ENCODE measurements around the gene KNOP1.
"Not testable (repeated sequence)": the region's sequence is repeated elsewhere in the genome, so short reads cannot be mapped to it uniquely, and the experiment has no call there.

Gene KNOP1

DNA sequence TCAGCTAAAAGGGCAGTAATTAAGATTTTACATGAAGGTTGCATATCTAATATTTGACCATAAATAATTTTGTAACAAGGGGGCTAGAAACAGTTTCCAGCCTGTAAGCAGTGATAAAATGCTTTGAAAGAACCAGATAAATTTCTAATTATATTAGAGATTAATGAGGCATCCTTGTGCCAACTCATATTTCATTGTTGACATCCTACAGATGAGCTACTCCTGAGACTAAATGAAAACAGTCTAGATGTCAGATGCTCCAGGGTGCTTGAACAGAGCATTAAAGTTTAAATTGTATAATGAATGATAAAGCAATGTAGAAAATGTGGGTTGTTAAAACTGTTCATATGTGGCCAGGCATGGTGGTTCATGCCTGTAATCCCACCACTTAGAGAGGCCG lies 23.3 kb upstream of the KNOP1 start:
- DNase-seq: no peak

DNA sequence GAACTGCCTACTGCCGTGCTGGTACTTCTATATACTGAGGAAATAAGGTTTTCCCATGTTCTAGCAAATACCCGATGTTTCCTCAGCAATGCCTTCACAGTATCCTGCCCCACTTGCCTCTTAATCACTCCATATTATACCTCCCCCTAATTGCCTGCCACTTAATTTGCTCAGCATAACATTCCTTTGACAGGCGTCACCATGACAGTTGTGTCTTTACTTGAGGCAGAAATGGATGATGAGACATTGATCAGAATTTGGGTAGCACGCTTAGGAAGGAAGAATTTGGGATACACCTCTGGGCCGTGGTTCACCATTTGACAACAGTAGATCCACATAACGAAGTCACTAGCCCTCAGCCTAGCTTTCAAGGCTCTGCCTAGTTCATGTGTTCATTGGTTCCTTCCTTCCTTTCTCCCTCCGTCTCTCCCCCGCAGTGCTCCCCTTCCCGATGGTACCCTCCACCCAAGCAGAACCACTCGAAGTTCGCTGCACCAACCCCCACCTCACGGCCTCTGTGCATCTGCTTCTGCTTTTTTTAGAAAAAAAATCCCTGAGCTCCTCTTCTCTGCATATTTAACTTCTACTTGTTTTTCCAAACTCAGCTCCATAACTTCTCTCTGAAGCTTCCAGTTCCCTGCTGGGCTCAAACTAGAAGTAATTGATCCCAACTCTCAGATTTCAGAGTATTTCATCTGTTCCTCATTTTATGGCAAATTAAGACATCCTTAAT lies 19.4 kb upstream of the KNOP1 start:
- DNase-seq: no peak

DNA sequence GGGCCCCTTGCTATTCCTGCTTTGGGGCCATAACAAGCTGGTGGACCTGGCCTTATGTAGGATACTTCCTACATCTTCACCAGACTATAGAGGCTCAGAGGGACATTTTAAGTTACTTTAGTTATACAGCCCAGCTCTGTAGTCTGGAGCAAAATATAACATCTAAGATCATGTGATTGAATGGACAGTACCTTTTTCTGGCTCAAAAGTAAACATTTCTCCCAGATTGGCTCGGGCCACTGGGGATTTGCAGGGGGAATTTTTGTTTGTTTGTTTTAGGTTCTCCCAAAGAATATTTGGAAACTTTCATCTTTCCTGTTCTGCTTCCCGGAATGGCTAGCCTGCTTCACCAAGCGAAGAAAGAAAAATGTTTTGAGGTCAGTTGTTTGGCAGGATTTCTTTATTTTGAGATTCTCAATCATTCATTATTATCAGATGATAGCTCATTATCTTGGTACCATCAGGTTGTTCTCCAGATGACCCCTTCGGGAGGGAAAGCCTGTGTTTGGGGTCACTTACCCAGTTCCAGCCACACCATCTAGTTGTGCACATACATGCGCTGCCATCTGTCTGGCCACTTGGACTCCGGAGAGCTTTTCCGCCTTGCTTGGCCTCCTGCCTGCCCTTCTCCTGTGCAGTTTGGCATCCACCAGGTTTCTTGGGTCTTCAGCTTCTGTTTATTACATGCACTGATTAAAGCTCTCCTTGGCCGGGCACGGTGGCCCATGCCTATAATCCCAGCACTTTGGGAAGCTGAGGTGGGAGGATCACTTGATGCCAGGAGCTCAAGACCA lies 17.2 kb upstream of the KNOP1 start:
- DNase-seq: no peak

DNA sequence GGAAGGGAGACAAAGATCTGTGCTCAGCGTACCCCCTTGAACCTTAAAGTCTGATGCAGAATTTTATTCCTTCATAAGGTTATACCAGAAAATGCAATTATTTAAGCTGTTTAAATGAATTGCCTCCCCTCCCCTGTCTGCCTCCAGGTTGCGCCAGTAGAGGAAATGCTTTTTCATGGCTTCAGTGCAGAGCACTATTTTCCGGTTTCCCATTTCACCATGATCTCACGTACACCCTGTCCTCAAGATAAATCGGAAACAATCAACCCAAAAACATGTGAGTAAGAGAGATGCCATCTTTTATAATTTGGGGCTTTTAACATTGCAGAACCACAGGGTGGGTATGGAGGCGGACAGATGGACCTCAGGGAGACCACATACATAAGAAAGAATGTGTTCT lies 15.5 kb upstream of the KNOP1 start:
- no peak for DNase-seq

DNA sequence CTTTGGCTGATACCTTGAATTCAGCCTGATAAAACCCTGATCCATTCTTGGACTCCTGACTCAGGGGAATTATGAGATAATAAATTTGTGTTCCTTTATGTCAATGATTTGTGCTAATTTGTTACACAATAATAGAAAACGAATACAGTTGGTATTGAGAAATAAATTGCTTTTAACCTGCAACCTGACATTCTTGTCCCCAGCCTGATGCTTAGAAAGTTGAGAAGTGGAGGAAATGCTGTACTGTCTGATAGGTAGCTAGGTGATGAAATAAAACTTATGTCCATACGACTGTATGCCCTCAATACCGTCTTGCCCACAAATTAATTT lies 10.6 kb upstream of the KNOP1 start:
- no peak for DNase-seq

DNA sequence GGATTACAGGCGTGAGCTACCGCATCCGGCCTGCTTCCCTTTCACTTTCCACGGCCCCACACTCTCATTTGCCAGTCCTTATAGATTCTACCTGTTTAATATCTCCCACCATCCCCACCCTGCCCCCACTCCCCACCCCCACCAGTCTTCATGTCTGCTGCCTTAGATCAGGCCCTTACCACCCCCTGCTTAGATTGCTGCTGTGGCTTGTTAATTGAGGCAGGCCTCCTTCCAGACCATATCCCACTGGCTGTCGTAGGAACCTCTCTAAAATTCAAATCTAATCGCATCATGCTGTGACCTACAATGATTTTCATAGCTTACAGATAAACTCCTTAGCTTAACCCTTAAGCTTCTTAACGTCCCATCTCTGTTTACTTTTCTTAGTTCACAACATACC lies 5.0 kb upstream of the KNOP1 start:
- DNase-seq: no peak

DNA sequence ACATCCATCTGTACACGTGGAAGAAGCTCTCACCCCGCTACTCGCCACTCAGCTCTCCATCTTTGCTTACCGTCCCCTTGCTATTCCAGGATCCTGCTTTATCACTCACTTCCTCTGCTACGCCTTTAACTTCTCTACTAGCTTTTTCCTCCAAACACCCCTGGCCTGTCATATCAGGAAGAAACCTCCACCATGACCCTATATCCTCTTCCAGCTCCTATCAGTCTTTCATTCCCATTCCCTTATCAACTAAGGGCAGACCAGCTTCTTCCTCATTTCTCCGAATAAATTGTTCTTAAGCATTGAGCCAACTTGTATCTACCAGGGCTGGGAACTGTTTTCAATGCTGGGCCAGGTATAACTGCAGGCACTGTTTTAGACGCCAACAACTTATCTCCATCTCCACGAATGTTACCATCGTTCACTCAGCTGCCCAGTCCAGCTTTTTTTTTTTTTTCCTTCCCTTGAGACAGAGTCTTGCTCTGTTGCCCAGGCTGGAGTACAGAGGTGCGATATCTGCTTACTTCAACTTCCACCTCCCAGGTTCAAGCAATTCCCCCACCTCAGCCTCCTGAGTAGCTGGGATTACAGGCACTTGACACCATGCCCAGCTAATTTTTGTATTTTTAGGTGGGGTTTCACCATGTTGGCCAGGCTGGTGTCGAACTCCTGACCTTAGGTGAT lies 4.4 kb upstream of the KNOP1 start:
- no peak for DNase-seq

DNA sequence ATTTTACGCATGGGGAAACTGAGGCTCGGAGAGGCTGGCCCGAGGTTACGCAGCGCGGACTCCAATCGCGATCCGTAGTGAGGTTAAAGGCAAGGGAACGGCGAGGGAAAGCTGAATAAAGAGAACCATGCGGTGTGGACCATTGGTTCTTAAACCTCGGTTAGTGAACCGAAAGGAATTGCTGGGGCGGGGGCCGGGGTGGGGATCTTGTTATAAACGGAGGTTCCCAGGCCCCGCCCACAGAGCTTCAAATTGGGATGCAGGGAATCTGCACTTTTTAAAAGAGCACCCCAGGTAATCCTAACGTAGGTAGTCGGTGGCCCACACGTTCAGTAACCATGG lies 568 bp upstream of the KNOP1 start:
- DNase-seq: no peak

DNA sequence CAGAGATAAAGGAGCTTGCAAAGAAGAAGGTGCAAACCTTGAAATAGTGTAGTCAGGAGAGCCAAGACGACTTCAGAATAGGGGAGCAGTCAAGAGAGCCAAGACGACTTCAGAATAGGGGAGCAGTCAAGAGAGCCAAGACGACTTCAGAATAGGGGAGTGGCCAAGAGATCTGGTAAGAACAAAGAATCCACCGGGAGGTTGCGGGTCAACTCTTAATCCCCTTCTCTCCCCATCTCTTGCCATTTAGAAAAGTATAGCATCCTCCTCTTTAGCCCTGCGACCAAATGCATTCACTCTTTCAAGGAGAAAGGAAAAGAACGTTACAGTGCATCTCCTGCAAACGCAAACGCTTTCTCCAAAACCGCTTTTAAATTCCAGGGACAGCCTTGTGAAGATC lies 713 bp downstream of the KNOP1 start:
- DNase-seq: no peak

DNA sequence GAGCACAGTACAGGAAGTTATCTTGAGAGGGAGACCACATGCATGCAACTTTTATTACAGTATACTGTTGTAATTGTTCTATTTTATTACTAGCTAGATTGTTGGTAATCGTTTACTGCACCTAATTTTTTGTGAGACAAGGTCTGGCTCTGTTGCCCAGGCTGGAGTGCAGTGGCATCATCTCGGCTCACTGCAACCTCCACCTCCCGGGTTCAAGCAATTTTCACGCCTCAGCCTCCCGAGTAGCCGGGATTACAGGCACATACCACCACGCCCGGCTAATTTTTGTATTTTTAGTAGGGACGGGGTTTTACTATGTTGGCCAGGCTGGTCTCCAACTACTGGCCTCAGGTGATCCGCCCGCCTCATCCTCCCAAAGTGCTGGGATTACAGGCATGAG lies 1.3 kb downstream of the KNOP1 start:
- DNase-seq: not testable (repeated sequence)

DNA sequence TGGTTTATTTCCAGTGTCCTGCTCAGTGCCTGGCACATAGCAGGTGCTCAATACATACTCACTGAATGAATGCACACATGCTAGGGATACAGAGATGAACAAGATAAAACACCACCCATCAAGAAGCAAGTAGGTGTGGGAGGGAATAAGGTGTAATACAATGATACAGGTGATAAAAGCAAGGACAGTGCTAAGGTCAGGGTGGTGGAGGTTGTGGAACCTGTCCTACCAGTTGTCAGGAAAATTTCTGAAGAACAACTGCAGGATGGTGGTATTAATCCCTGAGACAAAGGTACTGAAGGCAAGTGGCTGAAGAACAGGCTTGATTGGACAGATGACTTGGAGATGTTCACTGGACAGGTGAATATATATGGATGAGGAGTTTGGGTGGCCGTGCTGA lies 1.8 kb downstream of the KNOP1 start:
- no peak for DNase-seq

DNA sequence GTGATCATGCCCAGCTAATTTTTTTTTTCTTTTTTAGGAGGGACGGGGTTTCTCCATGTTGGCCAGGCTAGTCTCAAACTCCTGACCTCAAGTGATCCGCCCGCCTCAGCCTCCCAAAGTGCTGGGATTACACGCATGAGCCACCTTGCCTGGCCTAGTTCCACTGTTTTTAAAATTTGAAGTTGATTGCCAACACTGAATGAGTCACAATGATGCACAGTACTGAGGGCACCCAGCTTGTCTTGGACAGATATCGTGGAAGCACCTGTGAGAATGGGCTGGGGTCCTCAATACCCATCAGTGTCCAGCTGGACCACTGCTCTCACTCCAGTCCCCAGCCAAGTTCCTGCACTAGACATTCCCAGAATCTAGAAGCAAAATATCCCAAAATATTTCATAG lies 2.5 kb downstream of the KNOP1 start:
- no peak for DNase-seq

DNA sequence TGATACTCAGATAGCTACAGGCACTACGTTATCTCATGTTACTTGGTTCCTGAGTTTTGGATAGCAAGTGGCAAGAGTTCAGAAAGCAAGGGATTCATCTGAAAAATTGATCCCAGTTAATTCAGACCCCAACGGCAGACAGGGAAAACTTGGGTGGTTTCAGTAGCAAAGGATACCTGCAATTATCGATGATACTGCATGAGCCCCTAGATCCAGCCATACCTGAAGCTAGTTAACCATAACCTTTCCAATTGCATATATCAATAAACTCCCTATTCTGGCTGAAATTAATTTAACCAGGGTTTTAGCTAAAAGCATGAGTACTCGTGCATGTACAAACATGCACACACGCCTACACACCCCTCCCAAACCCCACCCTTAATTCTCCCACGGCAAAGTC lies 4.3 kb downstream of the KNOP1 start:
- no peak for DNase-seq

DNA sequence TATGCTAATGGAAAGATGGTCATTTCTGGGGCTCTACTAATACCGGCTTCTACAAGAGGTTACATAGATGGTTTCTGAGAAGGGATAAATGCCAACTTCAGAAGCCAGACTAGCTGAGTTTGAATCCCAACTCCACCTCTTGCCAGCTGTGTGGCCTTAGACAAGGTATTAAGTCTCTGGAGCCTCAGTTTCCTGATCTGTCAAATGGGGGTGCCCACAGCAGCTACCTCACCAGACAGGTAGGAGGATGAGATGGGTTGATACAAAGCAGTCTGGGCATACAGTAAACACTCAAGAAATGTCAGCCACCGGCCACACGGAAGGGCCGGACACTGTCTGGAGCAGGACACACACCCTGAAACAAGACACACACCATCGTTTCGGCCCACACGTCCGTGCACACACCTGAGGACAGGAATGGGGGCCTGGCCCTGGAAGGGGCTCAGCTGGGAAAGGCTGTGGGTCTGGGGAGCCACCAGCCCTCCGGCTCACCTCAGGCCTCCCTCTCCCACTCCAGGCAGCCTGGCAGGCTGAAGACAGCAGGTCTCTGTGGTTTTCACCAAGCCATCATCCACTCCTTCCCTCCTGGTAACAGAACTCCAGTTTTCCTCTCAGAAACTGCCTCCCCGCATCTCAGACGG lies 5.5 kb downstream of the KNOP1 start:
- no peak for DNase-seq

DNA sequence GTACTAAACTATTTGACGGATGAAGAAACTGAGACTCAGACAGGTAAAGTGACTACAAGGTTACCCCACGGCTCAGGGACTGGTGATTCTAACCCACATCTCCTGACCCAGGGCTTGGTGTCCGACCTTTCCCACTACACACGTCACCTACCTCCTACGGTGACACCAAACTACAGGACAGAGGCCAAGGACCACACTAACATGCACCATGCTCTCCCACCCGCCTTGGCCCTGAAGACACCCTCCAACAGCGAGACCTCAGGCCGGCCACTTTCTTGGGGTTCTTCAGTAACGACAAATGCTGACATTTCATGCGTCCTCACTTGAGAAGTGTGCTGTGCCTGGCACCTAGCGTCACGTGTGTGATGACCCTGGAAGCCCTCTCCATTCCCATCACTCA lies 6.4 kb downstream of the KNOP1 start:
- DNase-seq: no peak

DNA sequence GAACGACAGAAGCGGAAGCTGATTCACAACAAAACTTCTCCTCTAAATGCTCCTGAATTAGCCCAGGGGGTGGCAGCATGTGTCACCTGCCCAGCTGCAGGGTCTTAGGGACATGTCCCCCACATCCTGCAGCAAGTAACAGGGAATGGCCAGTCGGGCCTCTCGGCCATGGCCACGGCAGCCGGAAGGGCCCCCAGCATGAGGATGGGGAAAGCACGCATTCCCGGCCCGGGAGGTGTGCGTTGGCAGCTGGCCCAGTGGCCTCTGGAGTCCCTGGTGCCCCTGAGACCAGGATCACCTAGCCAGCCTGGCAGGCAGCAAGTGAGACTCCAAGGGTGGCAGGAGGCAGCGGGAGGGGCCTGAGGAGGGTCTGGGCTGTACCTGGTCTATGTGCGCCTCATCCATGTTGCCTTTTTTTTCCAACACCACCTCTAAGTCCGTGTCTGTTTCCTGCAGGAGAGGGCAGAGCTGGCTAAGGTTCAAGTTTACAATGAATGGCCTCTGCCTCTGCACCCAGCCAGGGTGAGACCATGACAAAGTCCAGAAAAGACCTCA lies 7.0 kb downstream of the KNOP1 start:
- no peak for DNase-seq

DNA sequence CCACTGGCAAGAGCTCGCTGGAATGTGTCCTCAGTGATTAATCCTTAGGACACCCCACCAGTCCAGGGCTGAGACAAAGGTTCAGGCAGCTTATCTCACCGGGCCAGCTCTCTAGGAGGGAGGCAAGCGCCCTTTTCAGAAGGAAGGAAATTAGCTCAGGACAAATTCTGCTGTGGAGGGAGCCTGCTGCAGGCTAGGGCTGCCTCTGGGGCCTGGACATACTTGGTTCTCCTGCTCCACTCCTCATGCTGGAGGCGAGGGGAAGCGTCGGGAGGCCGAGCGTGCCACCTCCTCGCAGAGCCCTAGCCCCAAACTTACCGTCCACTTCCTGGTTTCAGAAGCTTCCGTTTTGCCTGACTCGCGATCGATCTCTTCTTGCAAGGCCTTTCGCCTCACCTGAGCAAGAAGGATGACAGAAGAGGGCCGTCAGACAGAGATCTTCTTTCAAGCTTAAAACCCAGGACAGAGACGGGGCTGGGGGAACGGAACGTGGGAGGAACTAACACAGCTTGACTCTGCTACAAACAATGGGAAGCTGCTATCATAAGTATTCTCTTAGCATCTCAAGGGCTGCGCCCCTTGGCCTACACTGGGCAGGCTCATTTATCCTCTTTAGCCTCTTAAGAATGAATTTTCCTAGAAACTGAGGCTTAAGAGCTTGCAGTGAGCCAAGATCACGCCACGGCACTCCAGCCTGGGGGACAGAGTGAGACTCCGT lies 7.7 kb downstream of the KNOP1 start:
- no peak for DNase-seq

DNA sequence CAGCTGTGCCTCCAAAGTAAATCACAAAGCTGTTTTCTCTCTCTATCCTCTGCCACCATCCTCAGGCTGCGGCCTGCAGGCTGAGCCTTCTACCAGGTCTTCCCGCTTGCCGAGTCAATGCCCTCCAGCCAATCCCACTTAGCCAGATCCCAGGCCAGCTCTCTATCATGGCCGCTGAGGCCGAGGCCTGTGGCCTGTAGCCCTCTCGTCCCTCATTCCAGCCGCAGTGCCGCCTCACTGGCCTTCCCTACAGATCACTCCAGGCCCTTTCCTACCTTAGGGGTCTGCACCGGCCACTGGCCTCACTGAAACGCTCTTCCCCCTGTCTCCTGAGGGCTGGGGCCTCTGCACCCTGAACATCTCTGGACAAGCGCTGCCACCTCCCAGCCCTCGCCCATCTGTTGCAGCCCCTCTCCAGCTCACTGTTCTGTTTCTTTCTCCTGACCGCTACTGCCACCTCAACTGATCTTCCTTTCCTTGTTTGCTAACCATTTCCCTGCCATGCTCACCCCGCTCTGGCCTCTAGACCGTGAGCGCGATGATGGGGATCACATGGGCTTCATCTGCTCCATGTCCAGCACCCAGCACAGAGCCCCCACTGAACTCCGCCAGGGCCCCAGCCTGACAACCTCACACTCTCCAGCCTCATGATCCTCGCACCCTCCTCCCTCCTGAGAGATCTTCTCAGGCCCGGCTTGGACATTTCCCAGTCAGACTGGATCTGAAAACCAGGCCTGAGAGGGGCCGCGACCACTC lies 8.5 kb downstream of the KNOP1 start:
- DNase-seq: no peak

DNA sequence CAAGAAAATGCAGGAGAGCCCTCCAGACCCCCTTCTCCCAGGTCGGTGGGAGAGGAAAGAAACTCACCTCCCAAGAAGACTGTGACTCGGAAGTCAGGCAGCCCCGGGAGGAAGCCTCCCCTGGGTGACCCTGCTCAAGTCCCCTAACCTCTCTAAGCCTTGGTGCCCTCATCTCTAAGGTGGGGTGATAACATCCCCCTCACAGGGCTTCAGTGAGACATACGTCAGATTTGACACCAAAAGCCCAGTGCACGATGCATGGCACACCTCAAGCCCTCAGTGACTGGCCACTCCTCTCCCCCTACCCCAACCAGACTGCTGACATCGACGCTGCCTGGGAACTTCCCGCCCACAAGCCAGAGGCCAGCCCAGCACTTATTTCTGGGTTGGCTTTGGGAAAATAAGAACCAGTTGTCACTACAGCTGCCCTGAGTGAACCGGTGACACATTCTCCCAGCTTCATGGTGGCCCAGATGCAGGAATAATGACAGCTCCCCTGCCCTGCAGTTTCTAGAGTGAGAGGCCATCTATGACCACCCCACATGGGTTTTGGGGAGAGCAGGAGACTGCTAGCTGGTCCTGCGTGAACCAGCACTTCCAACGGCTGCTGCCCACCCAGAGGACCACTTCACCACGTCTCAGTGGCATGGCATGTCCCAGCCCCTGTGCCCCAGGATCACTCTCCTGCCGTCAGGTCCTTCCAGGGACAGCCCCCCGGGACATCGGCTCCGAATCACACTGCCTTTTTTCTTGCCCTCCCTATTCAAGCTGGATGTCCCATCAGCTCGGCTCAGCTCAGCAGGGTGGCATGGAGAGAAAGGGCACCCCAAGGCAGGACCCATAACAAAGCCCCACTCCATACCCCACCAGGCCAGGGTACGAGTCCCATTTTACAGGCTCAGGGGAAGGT lies 9.5 kb downstream of the KNOP1 start:
- DNase-seq: no peak

DNA sequence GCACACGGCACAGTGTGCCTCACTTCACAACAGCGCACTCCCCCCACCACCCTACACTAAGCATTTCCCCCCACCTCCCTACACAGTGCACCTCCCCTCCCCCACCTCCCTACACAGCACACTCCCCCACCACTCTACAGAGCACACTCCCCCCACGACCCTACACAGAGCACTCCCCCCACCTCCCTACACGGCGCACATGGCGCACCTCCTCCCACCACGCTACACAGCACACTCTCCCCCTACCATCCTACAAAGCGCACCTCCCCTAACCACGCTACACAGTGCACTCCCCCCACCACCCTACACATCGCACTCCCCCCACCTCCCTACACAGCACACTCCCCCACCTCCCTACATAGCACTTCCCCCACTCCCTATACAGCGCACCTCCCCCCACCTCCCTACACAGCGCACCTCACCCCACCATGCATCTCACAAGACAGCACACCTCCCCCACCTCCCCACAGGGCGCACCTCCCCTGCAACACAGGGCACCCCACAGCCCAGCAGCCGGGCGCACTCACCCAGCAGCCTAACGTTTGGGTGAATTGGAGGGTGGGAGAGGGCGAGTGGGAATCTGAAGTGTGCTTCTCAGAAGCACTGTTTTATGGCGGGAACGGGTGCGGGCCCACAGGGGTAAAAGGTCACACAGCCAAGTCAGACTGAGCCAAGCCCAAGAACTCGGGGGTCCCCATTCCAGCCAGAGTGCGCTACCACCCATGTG lies 10.3 kb downstream of the KNOP1 start:
- no peak for DNase-seq
